ENCODE data around the gene SLC5A6. TPM values are rescaled to one million over a fixed set of nuclear protein-coding genes. Genes with fewer than 3 reads are reported as not detected.

SLC5A6 gene
- total RNA-seq: 35.4 and 43.8 TPM in 2 replicates

GRCh38 chr2:27211943-27212625, at the start of gene SLC5A6, which contains the start of gene ATRAID:
SLC5A6 (minus strand) TSS chr2:27212268; CDS start chr2:27207650, 4,618 bp downstream.
ATRAID (plus strand) TSS chr2:27212041; CDS start chr2:27212369, 328 bp downstream.

GRCh38 chr2:27217173-27218121, 5.4 kb upstream of the SLC5A6 start, which contains the start of gene CAD:
CAD (plus strand) TSS chr2:27217369; CDS start chr2:27217552, 183 bp downstream.

Other genes starting within 250 kb of the SLC5A6 start
- gene MAPRE3, start 241.6 kb downstream of the SLC5A6 start, total RNA-seq: 0.65 and 1.1 TPM in 2 replicates
- 20.5 and 21.9 TPM in 2 replicates for gene TMEM214, start 179.3 kb downstream of the SLC5A6 start, total RNA-seq
- 15.7 and 17.2 TPM in 2 replicates for gene AGBL5, start 160.6 kb downstream of the SLC5A6 start, total RNA-seq
- gene OST4, start 140.6 kb downstream of the SLC5A6 start, total RNA-seq: 429 and 623 TPM in 2 replicates
- gene EMILIN1, start 133.7 kb downstream of the SLC5A6 start, total RNA-seq: 1.9 and 6.1 TPM in 2 replicates
- 1.3 and 5.2 TPM in 2 replicates for gene KHK, start 125.5 kb downstream of the SLC5A6 start, total RNA-seq
- 3.6 and 4.7 TPM in 2 replicates for gene CGREF1, start 93.1 kb downstream of the SLC5A6 start, total RNA-seq
- gene ABHD1, start 88.5 kb downstream of the SLC5A6 start, total RNA-seq: not detected in 2 replicates
- gene PREB, start 77.6 kb downstream of the SLC5A6 start, total RNA-seq: 44.2 and 44.5 TPM in 2 replicates
- not detected in 2 replicates for gene PRR30, start 72.9 kb downstream of the SLC5A6 start, total RNA-seq
- not detected in 2 replicates for gene TCF23, start 63.3 kb downstream of the SLC5A6 start, total RNA-seq
- gene ATRAID, start 227 bp downstream of the SLC5A6 start, total RNA-seq: 137 and 156 TPM in 2 replicates
- gene CAD, start 5.1 kb upstream of the SLC5A6 start, total RNA-seq: 27.2 and 31.5 TPM in 2 replicates
- 0.32 TPM in 1 of 2 replicates, not detected in the other for gene SLC30A3, start 50.8 kb upstream of the SLC5A6 start, total RNA-seq
- not detected in 2 replicates for gene DNAJC5G, start 63.2 kb upstream of the SLC5A6 start, total RNA-seq
- under 0.01 TPM in 1 of 2 replicates, not detected in the other for gene TRIM54, start 70.2 kb upstream of the SLC5A6 start, total RNA-seq
- gene UCN, start 96.2 kb upstream of the SLC5A6 start, total RNA-seq: 0.46 TPM in 1 of 2 replicates, not detected in the other
- gene MPV17, start 110.8 kb upstream of the SLC5A6 start, total RNA-seq: 37.7 and 61.9 TPM in 2 replicates
- gene GTF3C2, start 144.5 kb upstream of the SLC5A6 start, total RNA-seq: 20.4 and 27.3 TPM in 2 replicates
- gene EIF2B4, start 158.1 kb upstream of the SLC5A6 start, total RNA-seq: 29.6 and 35.9 TPM in 2 replicates
- gene SNX17, start 158.3 kb upstream of the SLC5A6 start, total RNA-seq: 136 and 162 TPM in 2 replicates
- 5.8 and 7.8 TPM in 2 replicates for gene ZNF513, start 168.5 kb upstream of the SLC5A6 start, total RNA-seq
- gene PPM1G, start 197.3 kb upstream of the SLC5A6 start, total RNA-seq: 131 and 148 TPM in 2 replicates
- gene NRBP1, start 216.4 kb upstream of the SLC5A6 start, total RNA-seq: 104 and 129 TPM in 2 replicates
- gene KRTCAP3, start 230.1 kb upstream of the SLC5A6 start, total RNA-seq: not detected in 2 replicates